Thymus (tissue), 11 donors: ENCODE results near the gene CREB5. TPM values are rescaled to one million over a fixed set of nuclear protein-coding genes. Genes with fewer than 3 reads are reported as not detected.

Source experiments
- DNase-seq, 9 donors: peaks; one replicate each; pipeline ENCODE4 v3.0.0-alpha.2; 2013; ENCODE audit warnings: low spot score in 9 of 9, low read depth in 6 of 9, missing footprints in 1 of 9
- H3K27ac ChIP-seq, 2 donors: one replicate each; pipeline ENCODE4 v1.5.1; 2013; ENCODE audit warnings: control low read depth in 1 of 2, low read depth in 1 of 2, low read length in 1 of 2, mild to moderate bottlenecking in 1 of 2, moderate library complexity in 1 of 2
- H3K27me3 ChIP-seq, 2 donors: one replicate each; pipeline ENCODE4 v1.5.1; 2013; ENCODE audit warnings: low read length in 1 of 2; ENCODE audit not compliant: control insufficient read depth in 2 of 2, insufficient read depth in 1 of 2
- H3K36me3 ChIP-seq, 2 donors: one replicate each; pipeline ENCODE4 v1.5.1; 2013; ENCODE audit warnings: low read length in 1 of 2, mild to moderate bottlenecking in 1 of 2, moderate library complexity in 1 of 2; ENCODE audit not compliant: control insufficient read depth in 2 of 2, insufficient read depth in 2 of 2
- H3K4me1 ChIP-seq, 2 donors: one replicate each; pipeline ENCODE4 v1.5.1; 2013; ENCODE audit warnings: low read length in 2 of 2; ENCODE audit not compliant: control insufficient read depth in 2 of 2, insufficient read depth in 2 of 2
- H3K4me3 ChIP-seq, 2 donors: one replicate each; pipeline ENCODE4 v1.5.1; 2013; ENCODE audit warnings: low read length in 2 of 2, control low read depth in 1 of 2, mild to moderate bottlenecking in 1 of 2
- H3K9me3 ChIP-seq, 2 donors: one replicate each; pipeline ENCODE4 v1.5.1; 2013; ENCODE audit warnings: low read length in 1 of 2, mild to moderate bottlenecking in 1 of 2; ENCODE audit not compliant: control insufficient read depth in 2 of 2, insufficient read depth in 1 of 2
- WGBS: extraction: QIAGEN DNeasy Blood & Tissue Kit; methylation state at CpG from one replicate; pipeline ENCODE4 v1.1.7; 2013; 5-methylcytosine and 5-hydroxymethylcytosine counted together
- polyA plus RNA-seq: library from polyadenylated mRNA; stranded (reverse); fragments of 200-250 nt; gene quantifications from one replicate; pipeline ENCODE4 v1.2.3, GENCODE V29; 2013
- total RNA-seq: library from RNA; stranded (reverse); fragments of 120-200 nt; gene quantifications from one replicate; pipeline ENCODE4 v1.2.4, GENCODE V29; 2013
- donor health status: healthy.

CREB5 gene
- total and polyA plus RNA-seq, 2 donors, result 1.1 to 5.4 TPM

DNA sequence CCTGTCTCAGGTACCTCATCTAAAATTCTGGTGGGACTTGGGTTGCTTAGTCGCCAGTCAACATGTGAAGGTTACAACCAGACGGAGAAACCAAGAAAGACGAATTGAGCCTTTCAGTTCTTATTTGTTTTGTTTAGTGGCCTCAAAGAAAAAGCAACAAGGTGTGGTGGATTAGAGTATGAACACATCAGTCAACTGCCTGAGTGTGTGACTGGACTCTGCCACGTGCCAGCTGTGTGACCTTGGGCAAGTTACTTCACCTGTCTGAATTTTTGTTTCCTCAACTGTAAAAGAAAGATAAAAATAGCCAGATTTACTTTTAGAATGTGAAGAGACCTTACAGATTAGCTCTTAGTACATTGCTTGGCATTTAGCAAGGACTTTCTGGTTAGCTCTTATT is 259.2 kb downstream of the CREB5 start:
- WGBS, result 95% methylated on average over 4 of the region's 4 CpGs
- DNase-seq, result no peak
- no peaks in the 10 kb centered on the region for H3K27me3 ChIP-seq
- no peaks in the 10 kb centered on the region for H3K9me3 ChIP-seq
- H3K27ac ChIP-seq, result no peak overlapping the region
- no peaks in the 10 kb centered on the region for H3K4me1 ChIP-seq
- H3K4me3 ChIP-seq, result no peak overlapping the region
- no peaks in the 10 kb centered on the region for H3K36me3 ChIP-seq

DNA sequence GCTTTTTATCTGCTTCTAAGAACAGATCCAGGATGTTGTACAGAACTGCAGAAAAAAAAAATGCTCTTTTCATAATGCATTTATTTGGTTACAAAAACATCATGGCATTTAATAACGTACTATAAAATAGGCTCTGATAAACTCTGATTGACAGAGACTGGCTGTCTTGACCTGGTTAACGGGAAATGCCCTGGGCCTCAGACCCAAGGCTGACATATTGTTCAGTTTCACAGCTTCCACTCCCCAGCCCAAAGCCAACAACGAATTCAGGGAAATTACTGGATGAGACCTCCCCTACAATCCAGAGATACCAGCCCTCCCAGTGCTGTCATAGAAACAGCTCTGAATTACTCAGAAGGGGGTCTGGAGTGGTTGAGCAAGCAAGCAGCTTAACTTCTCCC is 260.1 kb downstream of the CREB5 start:
- no peak for DNase-seq
- Histone ChIP-seq H3K27me3 (no peaks in the 10 kb centered on the region), H3K4me1 (no peaks in the 10 kb centered on the region), H3K9me3 (no peaks in the 10 kb centered on the region), H3K4me3 (no peak overlapping the region), H3K27ac (no peak overlapping the region), H3K36me3 (no peaks in the 10 kb centered on the region)
- WGBS, result 94% methylated on average over 3 of the region's 3 CpGs

DNA sequence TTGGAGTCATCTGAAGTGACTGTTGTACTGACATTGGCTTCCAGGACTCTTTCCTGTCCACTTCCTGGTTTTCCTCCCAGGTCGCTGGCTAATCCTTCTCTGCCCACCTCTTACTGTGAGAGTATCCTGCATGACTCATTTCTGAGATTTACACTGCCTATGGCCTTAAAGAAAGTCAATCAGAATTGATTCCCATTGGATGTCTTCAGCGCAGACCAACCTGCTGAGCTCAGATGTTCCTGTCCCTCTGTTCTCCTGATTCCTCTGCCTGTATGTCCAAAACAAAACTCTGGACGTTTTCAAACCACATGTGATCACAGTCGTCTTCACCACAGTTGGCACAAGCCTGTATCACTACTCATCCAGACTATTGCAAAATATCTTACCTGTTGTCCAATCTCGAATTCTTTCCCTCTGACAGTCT is 262.1 kb downstream of the CREB5 start:
- no peak overlapping the region for H3K27ac ChIP-seq
- no peak overlapping the region for H3K4me3 ChIP-seq
- H3K36me3 ChIP-seq, result no peaks in the 10 kb centered on the region
- no peak for DNase-seq
- no peaks in the 10 kb centered on the region for H3K27me3 ChIP-seq
- H3K9me3 ChIP-seq, result no peaks in the 10 kb centered on the region
- WGBS, result 95% methylated on average over 5 of the region's 5 CpGs
- H3K4me1 ChIP-seq, result no peaks in the 10 kb centered on the region

- Histone ChIP-seq H3K9me3 (no peaks in the 10 kb centered on the region), H3K36me3 (no peaks in the 10 kb centered on the region), H3K4me1 (no peaks in the 10 kb centered on the region), H3K4me3 (no peak overlapping the region), H3K27ac (no peak overlapping the region), H3K27me3 (no peaks in the 10 kb centered on the region)
- WGBS, result 93% methylated on average over 3 of the region's 3 CpGs
- no peak for DNase-seq
Measured at GRCh38 chr7:28675429-28675828, 263.1 kb downstream of the CREB5 start.

DNA sequence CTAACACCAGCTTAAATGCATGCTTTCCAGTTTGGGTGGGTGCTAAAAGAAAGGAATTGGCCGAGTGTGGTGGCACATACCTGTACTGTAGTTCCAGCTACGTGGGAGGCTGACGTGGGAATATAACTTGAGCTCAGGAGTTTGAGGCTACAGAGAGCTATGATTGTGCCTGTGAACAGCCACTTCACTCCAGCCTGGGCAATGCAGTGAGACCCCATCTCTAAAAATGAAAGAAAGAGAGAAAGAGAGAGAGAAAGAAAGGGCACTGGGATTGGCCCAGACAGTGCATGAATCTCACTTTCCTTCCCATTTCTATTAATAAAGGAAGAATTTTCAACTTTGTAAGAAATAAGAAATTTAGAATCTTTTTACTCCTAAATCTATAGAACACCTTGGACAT is 265.4 kb downstream of the CREB5 start:
- Histone ChIP-seq H3K4me1 (no peaks in the 10 kb centered on the region), H3K27me3 (no peaks in the 10 kb centered on the region), H3K4me3 (no peak overlapping the region), H3K36me3 (no peaks in the 10 kb centered on the region), H3K27ac (no peak overlapping the region), H3K9me3 (no peaks in the 10 kb centered on the region)
- WGBS, result over 99% methylated on average over 3 of the region's 3 CpGs
- DNase-seq, result no peak

- no peak for DNase-seq
- 80% methylated on average over 2 of the region's 2 CpGs for WGBS
- H3K4me1 ChIP-seq, result no peaks in the 10 kb centered on the region
- no peaks in the 10 kb centered on the region for H3K36me3 ChIP-seq
- H3K27me3 ChIP-seq, result peaks cover 0 to 2% of the 10 kb centered on the region in 2 donors
- H3K27ac ChIP-seq, result no peak overlapping the region
- H3K4me3 ChIP-seq, result no peak overlapping the region
- H3K9me3 ChIP-seq, result no peaks in the 10 kb centered on the region
Measured at GRCh38 chr7:28678431-28678965, 266.2 kb downstream of the CREB5 start.

- WGBS, result 84% methylated on average over 5 of the region's 5 CpGs
- H3K9me3 ChIP-seq, result no peaks in the 10 kb centered on the region
- peaks cover 0 to 30% of the 10 kb centered on the region in 2 donors for H3K27me3 ChIP-seq
- no peak for DNase-seq
- H3K27ac ChIP-seq, result no peak overlapping the region
- no peak overlapping the region for H3K4me3 ChIP-seq
- H3K36me3 ChIP-seq, result no peaks in the 10 kb centered on the region
- peaks cover 7 to 22% of the 10 kb centered on the region in 2 donors for H3K4me1 ChIP-seq
Measured at GRCh38 chr7:28681693-28682310, 269.5 kb downstream of the CREB5 start.

- WGBS, result 96% methylated on average over 8 of the region's 8 CpGs
- H3K36me3 ChIP-seq, result no peaks in the 10 kb centered on the region
Measured at GRCh38 chr7:28682801-28683200, 270.5 kb downstream of the CREB5 start.

DNA sequence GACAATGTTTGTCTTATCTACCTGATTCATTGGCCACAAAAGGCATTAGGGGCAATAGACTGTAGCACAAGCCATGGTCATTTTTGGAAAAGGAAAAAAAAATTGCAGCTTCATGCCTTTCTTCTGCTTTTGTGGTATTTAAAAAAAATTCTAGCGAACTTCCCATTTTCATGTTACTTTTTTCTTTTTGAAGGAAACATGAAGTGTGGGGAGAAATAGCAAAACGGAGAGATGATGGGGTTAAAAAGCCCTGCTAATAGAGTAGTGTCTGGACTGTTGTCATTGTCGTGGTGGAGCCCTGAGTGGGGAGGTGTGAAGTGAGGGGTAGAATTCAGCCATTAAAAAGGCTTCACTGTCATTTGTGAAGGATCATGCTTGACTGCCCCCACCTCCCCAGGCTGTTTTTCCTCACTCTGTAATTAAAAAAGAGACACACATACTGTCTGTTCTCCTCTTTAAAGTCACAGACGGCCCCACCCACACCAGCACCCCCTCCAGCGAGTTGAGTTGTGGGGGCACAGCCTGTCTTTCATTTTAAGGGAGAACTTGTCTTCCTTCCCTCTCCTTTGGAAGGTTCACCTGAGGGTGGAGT is 272.4 kb downstream of the CREB5 start:
- DNase-seq, result no peak
- Histone ChIP-seq H3K4me1 (peaks cover 7 to 22% of the 10 kb centered on the region in 2 donors), H3K27me3 (peaks cover 0 to 32% of the 10 kb centered on the region in 2 donors), H3K9me3 (no peaks in the 10 kb centered on the region), H3K4me3 (no peak overlapping the region), H3K27ac (no peak overlapping the region), H3K36me3 (no peaks in the 10 kb centered on the region)
- WGBS, result 4% methylated on average over 5 of the region's 5 CpGs

More at GRCh38 chr7:28682801-28683200, 270.5 kb downstream of the CREB5 start:
- peaks cover 0 to 32% of the 10 kb centered on the region in 2 donors for H3K27me3 ChIP-seq
- no peak overlapping the region for H3K27ac ChIP-seq
- no peaks in the 10 kb centered on the region for H3K9me3 ChIP-seq
- peaks cover 7 to 22% of the 10 kb centered on the region in 2 donors for H3K4me1 ChIP-seq
- no peak overlapping the region for H3K4me3 ChIP-seq
- DNase-seq, result no peak
